ENCODE data around the gene GRIK5. TPM values are rescaled to one million over a fixed set of nuclear protein-coding genes. Genes with fewer than 3 reads are reported as not detected.

Gene GRIK5
- polyA plus RNA-seq, 1 donor from 2014 or later: 22.4 TPM

- Histone ChIP-seq H3K9me2 (ENCODE audit: insufficient read depth, low read length) (no peaks in the 10 kb centered on the region), H3K9me3 (ENCODE audit: low read length) (no peaks in the 10 kb centered on the region), H3K9ac (ENCODE audit: low read length) (no peak overlapping the region), H3K79me2 (replicated peaks; ENCODE audit: insufficient read depth, low read length) (no peaks in the 10 kb centered on the region), H3K27me3 (ENCODE audit: insufficient read depth, low read depth, low read length) (no peaks in the 10 kb centered on the region), H3K36me3 (ENCODE audit: insufficient read depth, low read length) (peaks cover 9% of the 10 kb centered on the region), H3K4me3 (ENCODE audit: low read length) (no peak overlapping the region), H3K4me2 (ENCODE audit: low read length) (no peak overlapping the region), H3F3A (ENCODE audit: insufficient read depth, low read length, poor library complexity, severe bottlenecking) (no peaks in the 10 kb centered on the region), H3K27ac (ENCODE audit: low read length) (no peak overlapping the region), H4K20me1 (ENCODE audit: insufficient read depth) (no peaks in the 10 kb centered on the region), H2AFZ (ENCODE audit: low read depth, low read length) (no peak overlapping the region)
- TF ChIP-seq TAF1 (IDR thresholded peaks at IDR 0.05; ENCODE audit: low read depth): no peak
- no peak for TF ChIP-seq SMC3 (conservative IDR thresholded peaks at IDR 0.05; ENCODE audit: poor library complexity)
- TF ChIP-seq POLR2AphosphoS5 (IDR thresholded peaks at IDR 0.05): no peak
- TF ChIP-seq EP300 (conservative IDR thresholded peaks at IDR 0.05; ENCODE audit: poor library complexity, severe bottlenecking): no peak
- TF ChIP-seq EZH2 (IDR thresholded peaks at IDR 0.05; ENCODE audit: borderline replicate concordance, insufficient read depth, low read length, poor library complexity, severe bottlenecking): no peak
- TF ChIP-seq REST (IDR thresholded peaks at IDR 0.05; ENCODE audit: borderline replicate concordance): no peak
- TF ChIP-seq RAD21 (conservative IDR thresholded peaks at IDR 0.05): no peak
- TF ChIP-seq MXI1 (conservative IDR thresholded peaks at IDR 0.05; ENCODE audit: poor library complexity, severe bottlenecking): no peak
- TF ChIP-seq CTCF (IDR thresholded peaks at IDR 0.05; ENCODE audit: poor library complexity, severe bottlenecking): no peak
These were observed 25.3 kb upstream of the GRIK5 start for GRCh38 chr19:42095142-42095813.

- Histone ChIP-seq H3K79me2 (replicated peaks; ENCODE audit: insufficient read depth, low read length) (no peaks in the 10 kb centered on the region), H3K9me3 (ENCODE audit: low read length) (no peaks in the 10 kb centered on the region), H3K9ac (ENCODE audit: low read length) (no peak overlapping the region), H3F3A (ENCODE audit: insufficient read depth, low read length, poor library complexity, severe bottlenecking) (no peaks in the 10 kb centered on the region), H3K27ac (ENCODE audit: low read length) (no peak overlapping the region), H4K20me1 (ENCODE audit: insufficient read depth) (no peaks in the 10 kb centered on the region), H3K36me3 (ENCODE audit: insufficient read depth, low read length) (peaks cover 9% of the 10 kb centered on the region), H3K9me2 (ENCODE audit: insufficient read depth, low read length) (no peaks in the 10 kb centered on the region), H3K4me2 (ENCODE audit: low read length) (no peak overlapping the region), H2AFZ (ENCODE audit: low read depth, low read length) (no peak overlapping the region), H3K4me3 (ENCODE audit: low read length) (no peak overlapping the region), H3K27me3 (ENCODE audit: insufficient read depth, low read depth, low read length) (no peaks in the 10 kb centered on the region)
- TF ChIP-seq RAD21 (conservative IDR thresholded peaks at IDR 0.05): no peak
- TF ChIP-seq CTCF (IDR thresholded peaks at IDR 0.05; ENCODE audit: poor library complexity, severe bottlenecking): no peak
- TF ChIP-seq TAF1 (IDR thresholded peaks at IDR 0.05; ENCODE audit: low read depth): no peak
- no peak for TF ChIP-seq REST (IDR thresholded peaks at IDR 0.05; ENCODE audit: borderline replicate concordance)
- TF ChIP-seq EZH2 (IDR thresholded peaks at IDR 0.05; ENCODE audit: borderline replicate concordance, insufficient read depth, low read length, poor library complexity, severe bottlenecking): no peak
- TF ChIP-seq SMC3 (conservative IDR thresholded peaks at IDR 0.05; ENCODE audit: poor library complexity): no peak
- no peak for TF ChIP-seq EP300 (conservative IDR thresholded peaks at IDR 0.05; ENCODE audit: poor library complexity, severe bottlenecking)
- no peak for TF ChIP-seq MXI1 (conservative IDR thresholded peaks at IDR 0.05; ENCODE audit: poor library complexity, severe bottlenecking)
- TF ChIP-seq POLR2AphosphoS5 (IDR thresholded peaks at IDR 0.05): no peak
These were observed 23.9 kb upstream of the GRIK5 start for GRCh38 chr19:42093926-42094325.
